Skeletal muscle cell (primary cell): Measurements from ENCODE around the gene KATNAL1.
"Not testable (repeated sequence)": the region's sequence is repeated elsewhere in the genome, so short reads cannot be mapped to it uniquely, and the experiment has no call there.

Experiments
- DNase-seq: peaks from one replicate; pipeline ENCODE4 v3.0.0-alpha.2; 2010; ENCODE audit warnings: low read depth
- H3K4me3 ChIP-seq: 2 replicates; pipeline ENCODE4 v1.5.1; 2011; ENCODE audit warnings: low read depth, mild to moderate bottlenecking, control low read depth, low read length, moderate library complexity

Gene KATNAL1

GRCh38 chr13:30301827-30302226 is 5.5 kb downstream of the KATNAL1 start:
- no peak for DNase-seq
- no peak overlapping the region for H3K4me3 ChIP-seq

GRCh38 chr13:30300596-30300995 is 6.8 kb downstream of the KATNAL1 start:
- no peak for DNase-seq
- H3K4me3 ChIP-seq, result no peak overlapping the region

DNA sequence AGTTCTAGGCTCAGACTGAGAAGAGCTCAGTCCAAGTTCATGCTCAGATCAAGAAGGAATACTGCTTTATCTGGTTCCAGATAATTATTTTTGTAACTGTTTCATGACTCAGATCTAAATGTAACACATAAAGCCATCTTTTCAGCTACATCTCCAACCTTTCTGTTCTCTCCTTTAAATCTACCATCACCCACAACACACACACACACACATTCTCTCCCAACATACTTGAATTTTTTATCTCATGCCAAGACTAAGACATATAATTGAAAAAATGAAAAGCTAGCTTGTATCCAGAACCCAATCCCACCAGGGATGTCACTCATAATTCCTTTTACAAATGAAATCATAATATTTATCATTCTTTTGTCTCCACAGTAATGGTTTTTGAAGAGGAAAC is 7.6 kb downstream of the KATNAL1 start:
- DNase-seq, result no peak
- H3K4me3 ChIP-seq, result no peak overlapping the region

GRCh38 chr13:30295116-30295515 is 12.2 kb downstream of the KATNAL1 start:
- no peak overlapping the region for H3K4me3 ChIP-seq
- no peak for DNase-seq

DNA sequence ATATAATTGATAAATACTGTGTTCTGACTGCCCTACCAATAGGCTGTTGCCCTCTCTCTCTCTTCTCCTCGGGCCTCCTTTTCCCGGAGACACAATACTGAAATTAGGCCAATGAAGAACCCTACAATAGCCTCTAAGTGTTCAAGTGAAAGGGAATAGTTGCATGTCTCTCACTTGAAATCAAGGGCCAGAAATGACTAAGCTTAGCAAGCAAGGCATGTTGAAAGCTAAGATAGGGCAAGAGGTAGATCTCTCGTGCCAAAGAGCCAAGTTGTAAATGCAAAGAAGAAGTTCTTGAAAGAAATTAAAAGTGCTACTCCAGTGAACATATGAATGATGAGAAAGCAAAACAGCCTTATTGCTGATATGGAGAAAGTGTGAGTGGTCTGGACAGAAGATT is 13.3 kb downstream of the KATNAL1 start:
- no peak for DNase-seq
- H3K4me3 ChIP-seq, result no peak overlapping the region

- no peak for DNase-seq
These were observed 15.0 kb downstream of the KATNAL1 start for GRCh38 chr13:30292325-30292724.

GRCh38 chr13:30290812-30291436 is 16.4 kb downstream of the KATNAL1 start:
- no peak for DNase-seq
- no peak overlapping the region for H3K4me3 ChIP-seq

More at GRCh38 chr13:30292325-30292724, 15.0 kb downstream of the KATNAL1 start:
- H3K4me3 ChIP-seq, result no peak overlapping the region

GRCh38 chr13:30289533-30289932 is 17.8 kb downstream of the KATNAL1 start:
- no peak overlapping the region for H3K4me3 ChIP-seq
- no peak for DNase-seq

DNA sequence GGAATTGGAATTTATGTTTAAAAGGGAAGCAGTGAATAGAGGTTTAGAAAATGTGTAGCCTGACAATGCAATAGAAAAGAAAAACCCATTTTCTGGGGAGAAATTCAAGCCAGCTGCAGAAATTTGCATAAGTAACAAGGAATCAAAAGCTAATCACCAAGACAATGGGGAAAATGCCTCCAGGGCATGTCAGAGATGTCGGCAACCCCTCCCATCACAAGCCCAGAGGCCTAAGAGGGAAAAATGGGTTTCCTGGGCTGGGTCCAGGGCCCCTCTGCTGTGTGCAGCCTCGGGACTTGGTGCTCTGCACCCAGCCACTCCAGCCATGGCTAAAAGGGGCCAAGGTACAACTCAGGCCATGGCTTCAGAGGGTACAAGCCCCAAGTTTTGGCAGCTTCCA is 21.3 kb downstream of the KATNAL1 start:
- DNase-seq, H3K4me3 ChIP-seq: not testable (repeated sequence)

DNA sequence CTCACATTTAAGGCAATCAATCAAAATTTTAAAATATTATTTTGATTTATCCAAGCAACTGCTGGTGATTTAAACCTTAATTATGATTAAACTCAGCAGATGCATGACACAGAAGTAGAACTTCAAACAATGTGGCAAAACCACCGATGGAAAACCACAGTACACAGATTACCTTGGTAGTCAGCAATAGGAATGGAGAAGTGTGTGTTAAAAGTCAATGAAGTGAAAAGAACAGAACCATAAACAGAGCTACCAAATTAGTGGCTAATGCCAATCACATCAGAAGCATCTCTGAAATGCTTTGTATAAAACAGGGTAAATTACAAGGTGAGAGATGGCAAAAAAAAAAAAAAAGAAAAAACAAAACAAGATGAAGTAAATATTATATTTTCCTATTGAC is 31.2 kb downstream of the KATNAL1 start:
- no peak for DNase-seq
- no peak overlapping the region for H3K4me3 ChIP-seq

DNA sequence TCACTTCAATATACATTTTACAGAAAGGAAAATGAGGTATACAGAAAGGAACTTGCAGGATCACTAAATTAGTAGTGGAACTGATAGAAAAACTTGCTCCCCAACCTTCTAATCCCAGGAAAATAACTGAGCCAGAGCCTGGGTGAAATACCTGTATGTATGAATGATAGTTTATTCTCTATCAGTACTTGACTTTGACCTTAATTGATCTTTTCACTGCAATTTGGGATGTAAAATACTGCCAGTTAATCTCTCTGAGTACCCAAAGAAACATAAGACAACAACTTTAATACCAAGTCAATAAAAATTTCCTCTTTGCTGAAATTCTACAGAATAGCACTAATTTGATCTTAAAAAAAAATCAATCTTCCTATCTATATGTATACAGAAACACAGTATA is 33.3 kb downstream of the KATNAL1 start:
- DNase-seq, result no peak
- H3K4me3 ChIP-seq, result no peak overlapping the region

DNA sequence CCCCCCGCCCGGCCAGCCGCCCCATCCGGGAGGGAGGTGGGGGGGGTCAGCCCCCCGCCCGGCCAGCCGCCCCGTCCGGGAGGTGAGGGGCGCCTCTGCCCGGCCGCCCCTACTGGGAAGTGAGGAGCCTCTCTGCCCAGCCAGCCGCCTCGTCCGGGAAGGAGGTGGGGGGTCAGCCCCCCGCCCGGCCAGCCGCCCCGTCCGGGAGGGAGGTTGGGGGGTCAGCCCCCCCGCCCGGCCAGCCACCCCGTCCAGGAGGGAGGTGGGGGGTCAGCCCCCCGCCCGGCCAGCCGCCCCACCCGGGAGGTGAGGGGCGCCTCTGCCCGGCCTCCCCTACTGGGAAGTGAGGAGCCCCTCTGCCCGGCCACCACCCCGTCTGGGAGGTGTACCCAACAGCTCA is 37.3 kb downstream of the KATNAL1 start:
- not testable (repeated sequence) for DNase-seq, H3K4me3 ChIP-seq

DNA sequence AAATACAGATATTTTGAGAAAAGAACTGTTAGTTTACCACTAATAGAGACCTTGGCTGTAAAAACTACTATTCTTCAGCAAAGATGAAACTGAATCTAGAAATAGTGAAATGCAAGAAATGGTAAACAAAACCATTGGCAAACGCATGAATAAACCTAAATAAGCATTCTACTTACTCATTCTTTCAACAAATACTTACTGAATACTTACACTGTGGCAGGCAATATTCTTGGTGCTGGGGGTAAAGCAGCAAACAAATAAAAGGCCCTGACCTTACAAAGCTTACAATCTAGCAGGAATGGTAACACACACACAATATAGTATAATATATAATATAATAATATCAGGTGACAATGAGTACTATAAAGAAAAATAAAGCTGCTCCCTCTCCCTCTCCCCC is 38.7 kb downstream of the KATNAL1 start:
- H3K4me3 ChIP-seq, result no peak overlapping the region
- no peak for DNase-seq

DNA sequence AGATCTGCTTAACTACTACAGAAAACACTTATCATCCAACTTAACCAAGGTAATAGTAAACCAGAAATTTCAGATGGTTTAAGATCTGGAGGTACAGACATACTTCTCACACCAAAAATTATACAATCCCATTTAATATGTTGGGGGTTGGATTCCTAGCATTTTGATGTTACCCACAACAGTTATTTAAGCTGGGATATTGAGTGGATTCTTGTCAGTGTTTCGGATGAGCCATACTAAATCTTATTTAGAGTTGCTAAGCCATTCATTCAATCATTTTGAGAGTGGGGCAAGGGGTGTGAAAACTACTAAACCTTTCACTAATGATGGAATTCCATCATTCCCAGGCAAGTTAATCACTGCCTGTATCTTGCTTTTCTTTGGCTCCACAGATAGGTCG is 40.6 kb downstream of the KATNAL1 start:
- no peak overlapping the region for H3K4me3 ChIP-seq
- DNase-seq, result no peak

DNA sequence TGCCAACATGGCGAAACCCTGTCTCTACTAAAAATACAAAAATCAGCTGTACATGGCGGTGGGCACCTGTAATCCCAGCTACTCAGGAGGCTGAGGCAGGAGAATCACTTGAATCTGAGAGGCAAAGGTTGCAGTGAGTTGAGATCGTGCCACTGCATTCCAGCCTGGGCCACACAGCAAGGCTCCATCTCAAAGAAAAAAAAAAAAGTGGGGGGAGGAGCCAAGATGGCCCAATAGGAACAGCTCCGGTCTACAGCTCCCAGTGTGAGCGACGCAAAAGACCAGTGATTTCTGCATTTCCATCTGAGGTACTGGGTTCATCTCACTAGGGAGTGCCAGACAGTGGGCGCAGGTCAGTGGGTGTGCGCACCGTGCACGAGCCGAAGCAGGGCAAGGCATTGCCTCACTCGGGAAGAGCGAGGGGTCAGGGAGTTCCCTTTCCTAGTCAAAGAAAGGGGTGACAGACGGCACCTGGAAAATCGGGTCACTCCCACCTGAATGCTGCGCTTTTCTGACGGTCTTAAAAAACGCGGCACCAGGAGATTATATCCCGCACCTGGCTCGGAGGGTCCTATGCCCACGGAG is 48.1 kb downstream of the KATNAL1 start:
- not testable (repeated sequence) for H3K4me3 ChIP-seq, DNase-seq

GRCh38 chr13:30257468-30258099 is 49.8 kb downstream of the KATNAL1 start:
- no peak overlapping the region for H3K4me3 ChIP-seq
- no peak for DNase-seq

- H3K4me3 ChIP-seq, result no peak overlapping the region
- no peak for DNase-seq
These were observed 50.5 kb downstream of the KATNAL1 start for GRCh38 chr13:30256713-30257467.

- DNase-seq, result no peak
- no peak overlapping the region for H3K4me3 ChIP-seq
These were observed 51.7 kb downstream of the KATNAL1 start for GRCh38 chr13:30255696-30256095.

- no peak for DNase-seq
- H3K4me3 ChIP-seq, result no peak overlapping the region
These were observed 53.5 kb downstream of the KATNAL1 start for GRCh38 chr13:30253830-30254229.

- no peak overlapping the region for H3K4me3 ChIP-seq
- DNase-seq, result no peak
These were observed 59.9 kb downstream of the KATNAL1 start for GRCh38 chr13:30247406-30247805.
